ENCODE results near the gene EDDM3A.

DNA sequence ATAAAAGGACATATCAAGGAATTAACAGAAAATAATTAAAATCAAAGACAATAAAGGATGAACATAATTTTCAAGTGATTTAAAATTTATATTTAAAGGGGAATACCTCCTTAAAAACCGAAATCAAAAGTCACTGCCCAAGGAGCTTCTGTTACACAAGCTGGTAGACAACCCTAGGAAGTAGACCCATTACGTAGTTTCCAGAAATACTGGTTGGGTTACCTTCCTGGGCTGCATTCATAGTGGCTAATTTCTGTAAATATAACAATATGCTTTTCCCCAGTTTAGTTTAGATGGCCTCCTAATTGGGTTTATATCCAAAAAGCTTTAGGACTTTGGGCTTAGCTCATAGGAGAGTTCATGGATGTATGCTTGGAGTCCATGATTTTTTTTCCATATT lies 2.1 kb upstream of the EDDM3A start:
- TF ChIP-seq, protein P1, sequence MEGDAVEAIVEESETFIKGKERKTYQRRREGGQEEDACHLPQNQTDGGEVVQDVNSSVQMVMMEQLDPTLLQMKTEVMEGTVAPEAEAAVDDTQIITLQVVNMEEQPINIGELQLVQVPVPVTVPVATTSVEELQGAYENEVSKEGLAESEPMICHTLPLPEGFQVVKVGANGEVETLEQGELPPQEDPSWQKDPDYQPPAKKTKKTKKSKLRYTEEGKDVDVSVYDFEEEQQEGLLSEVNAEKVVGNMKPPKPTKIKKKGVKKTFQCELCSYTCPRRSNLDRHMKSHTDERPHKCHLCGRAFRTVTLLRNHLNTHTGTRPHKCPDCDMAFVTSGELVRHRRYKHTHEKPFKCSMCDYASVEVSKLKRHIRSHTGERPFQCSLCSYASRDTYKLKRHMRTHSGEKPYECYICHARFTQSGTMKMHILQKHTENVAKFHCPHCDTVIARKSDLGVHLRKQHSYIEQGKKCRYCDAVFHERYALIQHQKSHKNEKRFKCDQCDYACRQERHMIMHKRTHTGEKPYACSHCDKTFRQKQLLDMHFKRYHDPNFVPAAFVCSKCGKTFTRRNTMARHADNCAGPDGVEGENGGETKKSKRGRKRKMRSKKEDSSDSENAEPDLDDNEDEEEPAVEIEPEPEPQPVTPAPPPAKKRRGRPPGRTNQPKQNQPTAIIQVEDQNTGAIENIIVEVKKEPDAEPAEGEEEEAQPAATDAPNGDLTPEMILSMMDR (conservative IDR thresholded peaks at IDR 0.05 in 1 of 2, IDR thresholded peaks at IDR 0.05 in 1 of 2; ENCODE audit: extremely low read depth in 1 of 2, insufficient read depth in 1 of 2, low read depth in 1 of 2, low read length in 2 of 2) = no peak
- TF ChIP-seq EZH2 (IDR thresholded peaks at IDR 0.05; ENCODE audit: borderline replicate concordance, low read length) = no peak
